Dermis blood vessel endothelial cell (primary cell): ENCODE results near the gene CRTC3. TPM values are rescaled to one million over a fixed set of nuclear protein-coding genes. Genes with fewer than 3 reads are reported as not detected.
"Not testable (repeated sequence)": the region's sequence is repeated elsewhere in the genome, so short reads cannot be mapped to it uniquely, and the experiment has no call there.

ENCODE experiments used
- DNase-seq: peaks from one replicate; pipeline ENCODE4 v3.0.0; 2010
- total RNA-seq: library from RNA; depleted of rRNA; stranded (reverse); fragments of >200 nt; gene quantifications from 2 replicates; pipeline ENCODE4 v1.2.3, GENCODE V29; 2014

Gene CRTC3
- total RNA-seq, 1 donor from 2014 or later: 11.1 TPM

GRCh38 chr15:90680371-90680935 is 150.7 kb downstream of the CRTC3 start:
- DNase-seq: no peak

GRCh38 chr15:90681056-90681455 is 151.3 kb downstream of the CRTC3 start:
- no peak for DNase-seq

GRCh38 chr15:90681480-90681879 is 151.8 kb downstream of the CRTC3 start:
- peak; percentile 62 for DNase-seq

- DNase-seq: no peak
Measured at GRCh38 chr15:90683371-90683770, 153.6 kb downstream of the CRTC3 start.

GRCh38 chr15:90683876-90684275 is 154.2 kb downstream of the CRTC3 start:
- no peak for DNase-seq

DNA sequence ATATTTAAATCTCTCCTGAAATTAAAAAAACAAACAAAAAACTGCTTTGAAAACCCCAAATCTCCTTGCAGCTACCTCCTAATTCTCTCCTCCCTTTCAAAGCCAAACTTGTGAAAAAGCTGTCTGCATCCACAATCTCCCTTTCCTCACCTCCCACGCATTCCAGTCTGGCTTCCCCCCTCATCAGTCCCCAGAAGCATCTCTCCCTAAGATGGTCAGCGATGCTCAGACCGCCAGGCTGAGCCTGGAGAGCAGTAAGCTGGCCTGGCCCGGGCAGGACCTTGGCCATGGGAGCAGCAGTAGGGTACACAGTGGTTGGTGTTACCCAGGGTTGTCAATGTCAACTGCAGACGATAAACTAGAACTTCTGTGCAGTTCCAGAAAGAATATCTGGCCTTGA is 154.6 kb downstream of the CRTC3 start:
- DNase-seq: no peak

GRCh38 chr15:90685591-90686434 is 156.1 kb downstream of the CRTC3 start:
- no peak for DNase-seq

DNA sequence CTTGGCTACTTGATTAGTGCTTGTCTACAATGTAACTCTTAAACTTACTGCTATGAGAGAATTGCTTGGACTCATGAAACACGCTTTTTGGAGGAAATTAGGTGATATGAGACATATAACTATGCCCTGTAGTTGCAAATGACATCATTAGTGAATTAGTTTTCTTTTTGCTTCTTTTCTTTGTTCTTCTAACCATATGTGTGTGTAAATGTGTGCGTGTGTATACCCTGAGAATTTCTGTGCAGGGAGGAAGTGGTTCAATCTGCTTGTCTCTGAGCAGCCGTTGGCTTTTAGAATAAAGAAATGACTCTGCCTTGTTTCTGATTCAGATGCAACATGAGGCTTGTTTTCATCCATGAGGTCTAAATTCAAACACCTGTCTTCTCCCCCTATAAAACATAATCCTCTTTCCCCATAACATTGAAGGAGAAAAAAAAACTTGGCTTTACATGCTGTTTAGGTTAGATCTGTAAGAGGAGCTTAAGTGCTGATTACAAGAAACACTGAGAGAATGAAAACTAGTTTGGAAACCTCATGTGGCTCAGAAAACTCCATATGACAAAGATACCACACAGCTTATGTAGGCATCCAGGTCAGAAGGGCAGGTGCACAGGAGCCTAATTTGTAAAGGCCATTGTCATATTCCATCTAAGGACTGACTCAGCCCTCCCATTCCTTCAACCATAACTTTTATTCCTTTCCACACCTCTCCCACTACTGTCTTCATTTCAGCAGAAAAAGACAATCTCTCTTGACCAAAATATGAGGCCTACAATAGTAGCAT is 156.9 kb downstream of the CRTC3 start:
- DNase-seq: no peak

DNA sequence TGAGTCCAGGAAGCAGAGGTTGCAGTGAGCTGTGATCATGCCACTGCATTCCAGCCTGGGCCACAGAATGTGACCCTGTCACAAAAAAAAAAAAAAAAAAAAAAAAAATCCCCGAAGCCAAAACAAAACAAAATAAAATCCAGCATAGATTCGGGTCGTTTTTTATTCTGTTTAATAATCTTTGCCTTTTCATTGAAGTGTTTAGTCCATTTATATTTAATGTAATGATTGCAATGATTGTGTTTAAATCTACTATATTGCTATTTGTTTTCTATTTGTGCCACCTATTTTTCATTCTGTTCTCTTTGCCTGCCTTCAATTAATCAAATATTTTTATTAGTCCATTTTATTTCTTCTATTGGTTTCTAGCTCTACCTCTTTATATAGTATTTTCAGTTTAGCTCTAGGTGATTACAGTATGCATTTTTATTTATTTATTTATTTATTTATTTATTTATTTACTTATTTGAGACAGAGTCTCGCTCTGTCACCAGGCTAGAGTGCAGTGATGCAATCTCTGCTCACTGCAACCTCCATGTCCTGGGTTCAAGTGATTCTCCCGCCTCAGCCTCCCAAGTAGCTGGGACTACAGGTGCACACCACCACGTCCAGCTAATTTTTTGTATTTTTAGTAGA is 159.7 kb downstream of the CRTC3 start:
- not testable (repeated sequence) for DNase-seq

DNA sequence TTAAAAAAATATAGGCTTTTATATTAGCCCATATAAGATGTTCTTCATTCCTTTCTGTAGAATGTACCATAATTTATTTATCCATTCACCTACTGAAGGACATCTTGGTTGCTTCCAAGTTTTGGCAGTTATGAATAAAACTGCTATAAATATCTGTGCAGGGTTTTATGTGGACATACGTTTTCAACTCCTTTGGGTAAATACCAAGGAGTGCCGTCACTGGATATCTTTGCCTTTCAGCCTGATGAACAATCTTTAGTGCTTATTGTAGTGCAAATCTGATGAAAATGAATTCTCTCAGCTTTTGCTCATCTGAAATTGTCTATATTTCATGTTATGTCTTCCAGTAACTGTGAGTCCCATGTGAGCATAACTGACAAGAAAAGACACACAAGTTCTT is 160.9 kb downstream of the CRTC3 start:
- no peak for DNase-seq

DNA sequence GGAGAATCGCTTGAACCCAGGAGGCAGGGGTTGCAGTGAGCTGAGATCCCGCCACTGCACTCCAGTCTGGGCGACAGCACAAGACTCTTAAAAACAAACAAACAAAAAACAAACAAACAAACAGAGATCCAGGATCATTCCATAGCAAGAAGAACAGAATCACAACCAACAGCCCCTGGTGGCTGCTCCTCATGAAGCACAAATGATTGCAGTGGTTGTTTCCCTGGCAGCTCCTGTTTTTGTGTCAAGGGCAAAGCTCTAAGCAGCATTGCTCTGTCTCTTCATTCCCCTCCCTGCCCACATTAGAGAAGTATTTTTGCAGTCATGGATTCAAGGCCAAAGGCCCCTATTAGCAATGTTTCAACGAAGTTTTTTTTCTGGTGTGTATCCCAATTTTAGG is 161.6 kb downstream of the CRTC3 start:
- peak; percentile 5 for DNase-seq

- no peak for DNase-seq
Measured at GRCh38 chr15:90691982-90692773, 162.5 kb downstream of the CRTC3 start.

Other genes starting within 250 kb of the CRTC3 start
- gene ZNF774, start 177.6 kb upstream of the CRTC3 start, total RNA-seq: 1.4 and 2.2 TPM in 2 replicates
- gene IQGAP1, start 141.7 kb upstream of the CRTC3 start, total RNA-seq: 233 and 524 TPM in 2 replicates
- 4.1 and 8.7 TPM in 2 replicates for gene BLM, start 187.4 kb downstream of the CRTC3 start, total RNA-seq